Adipose tissue (tissue), 3 donors: ENCODE measurements around the gene CHAC2. TPM values are rescaled to one million over a fixed set of nuclear protein-coding genes. Genes with fewer than 3 reads are reported as not detected.
"Not testable (repeated sequence)": the region's sequence is repeated elsewhere in the genome, so short reads cannot be mapped to it uniquely, and the experiment has no call there.

Source experiments
- H3K27ac ChIP-seq: one replicate; pipeline ENCODE4 v1.5.1; 2013; ENCODE audit warnings: low read depth, low read length
- WGBS, 3 donors: extraction: QIAGEN DNeasy Blood & Tissue Kit; methylation state at CpG; one replicate each; pipeline ENCODE4 v1.1.7; 2013; 5-methylcytosine and 5-hydroxymethylcytosine counted together
- polyA plus RNA-seq, 3 donors: library from polyadenylated mRNA; stranded (reverse); fragments of 200-250 nt; gene quantifications; one replicate each; pipeline ENCODE4 v1.2.3, GENCODE V29; 2013
- donor health status: healthy with polysubstance abuse.
- donor health status: Bipolar disorder and iron deficiency.
- donor health status: healthy.

The CHAC2 gene
- polyA plus RNA-seq: 1 to 10 TPM; 1.2 to 4.3 (median 2.9) TPM

DNA sequence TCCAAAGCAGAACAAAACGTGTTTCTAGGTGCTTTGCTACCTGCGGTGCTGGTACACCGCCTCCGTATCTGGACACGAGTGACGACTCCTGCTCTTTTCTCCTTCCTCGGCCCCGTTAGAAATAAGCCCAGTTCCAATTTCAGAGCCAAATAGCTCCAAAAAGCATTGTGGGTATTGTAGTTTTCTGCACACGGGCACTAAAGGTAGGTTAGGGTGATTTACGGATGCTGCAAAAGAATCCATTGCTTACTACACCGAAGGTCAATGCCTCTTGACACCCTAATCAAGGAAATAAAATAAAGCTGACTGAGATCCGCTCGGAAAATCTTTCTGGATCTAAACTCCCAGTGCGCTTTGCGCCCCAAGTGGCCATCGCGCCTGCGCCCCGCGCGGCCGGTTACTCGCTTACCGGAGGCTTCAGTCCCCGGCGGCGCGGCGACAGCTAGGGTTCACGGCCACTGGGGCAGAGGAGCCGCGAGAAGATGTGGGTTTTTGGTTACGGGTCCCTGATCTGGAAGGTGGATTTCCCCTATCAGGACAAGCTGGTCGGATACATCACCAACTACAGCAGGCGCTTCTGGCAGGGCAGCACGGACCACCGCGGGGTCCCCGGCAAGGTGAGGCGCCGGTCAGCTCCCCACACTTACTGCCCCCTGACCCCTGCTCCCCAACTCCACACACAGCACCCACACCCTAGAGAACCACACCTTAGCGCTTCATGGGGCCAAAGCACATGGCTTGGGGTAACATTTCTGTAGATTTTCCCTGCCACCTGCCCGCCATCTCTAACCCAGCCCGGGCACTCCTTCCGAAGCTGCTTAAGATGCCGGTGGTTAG lies at the start of gene CHAC2:
TSS of gene CHAC2 (plus strand) at position 400 of the 837 bp plus-strand sequence. CDS start at position 483, 83 bp downstream.
- 0 to 1% (median 0%) methylated on average over 44 to 46 of the region's 46 CpGs for whole genome bisulfite sequencing, 3 donors
- H3K27ac ChIP-seq: no peak within 1 kb of the TSS

DNA sequence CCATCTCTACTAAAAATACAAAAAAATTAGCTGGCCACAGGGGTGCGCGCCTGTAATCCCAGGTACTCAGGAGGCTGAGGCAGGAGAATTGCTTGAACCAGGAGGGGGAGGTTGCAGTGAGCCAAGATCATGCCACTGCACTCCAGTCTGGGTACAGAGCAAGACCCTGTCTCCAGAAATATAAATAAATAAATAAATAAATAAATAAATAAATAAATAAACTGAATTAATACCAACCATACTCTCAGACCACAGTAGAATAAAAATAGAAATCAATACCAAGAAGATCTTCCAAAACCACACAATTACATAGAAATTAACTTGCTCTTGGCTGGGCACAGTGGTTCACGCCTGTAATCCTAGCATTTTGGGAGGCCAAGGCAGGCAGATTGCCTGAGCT lies 46.7 kb upstream of the CHAC2 start:
- 95 to 100% (median 97%) methylated on average over 3 of the region's 3 CpGs for WGBS, 3 donors
- not testable (repeated sequence) for H3K27ac ChIP-seq

DNA sequence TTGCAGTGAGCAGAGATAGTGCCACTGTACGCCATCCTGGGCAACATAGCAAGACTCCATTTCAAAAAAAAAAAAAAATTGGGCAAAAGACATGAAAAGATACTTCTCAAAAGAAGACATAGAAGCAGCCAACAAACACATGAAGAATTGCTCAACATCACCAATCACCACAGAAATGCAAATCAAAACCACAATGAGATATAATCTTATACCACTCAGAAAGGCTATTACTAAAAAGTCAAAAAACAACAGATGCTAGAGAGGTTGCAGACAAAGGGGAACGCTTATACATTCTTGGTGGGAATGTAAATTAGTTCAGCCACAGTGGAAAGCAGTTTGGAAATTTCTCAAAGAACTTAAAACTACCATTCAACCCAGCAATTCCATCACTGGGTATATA lies 43.1 kb upstream of the CHAC2 start:
- 80 to 96% (median 83%) methylated on average over 2 of the region's 2 CpGs for WGBS, 3 donors
- no peak overlapping the region for H3K27ac ChIP-seq

DNA sequence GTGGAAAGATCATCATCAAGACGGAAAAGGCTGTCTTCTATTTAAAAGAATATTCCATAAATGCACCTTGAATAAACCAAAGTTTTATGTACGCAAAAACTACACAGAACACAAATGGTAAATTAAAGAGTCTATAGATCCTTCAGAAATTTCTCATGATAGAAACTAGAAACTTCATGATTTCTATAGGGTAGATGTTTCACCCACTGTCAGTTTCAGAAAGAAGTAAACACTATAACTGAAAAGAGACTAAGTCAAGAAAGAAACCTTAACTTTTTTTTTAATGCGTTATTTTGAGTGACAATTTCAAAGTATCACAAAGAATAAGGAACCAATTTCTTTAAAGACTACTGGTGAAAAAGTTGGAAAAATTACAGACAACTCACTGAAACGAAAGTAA lies 41.9 kb upstream of the CHAC2 start:
- H3K27ac ChIP-seq: no peak overlapping the region
- WGBS, 3 donors: 88 to 93% (median 93%) methylated on average over 4 of the region's 4 CpGs

DNA sequence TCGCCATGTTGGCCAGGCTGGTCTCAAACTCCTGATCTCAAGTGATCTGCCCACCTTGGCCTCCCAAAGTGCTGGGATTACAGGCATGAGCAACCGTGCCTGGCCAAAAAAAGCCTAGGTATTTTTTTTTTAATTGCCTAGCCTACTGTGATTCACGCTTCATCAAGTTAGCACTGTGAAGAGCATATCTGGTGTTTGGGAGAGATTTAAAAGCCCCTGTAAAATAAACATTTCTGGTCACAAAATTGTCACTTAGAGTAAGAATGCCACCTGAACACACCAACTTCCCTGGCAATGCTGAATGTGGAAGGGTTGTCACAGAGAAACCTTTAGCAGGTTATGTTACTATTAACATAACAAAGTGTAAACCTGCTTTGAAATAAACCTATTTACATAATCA lies 39.7 kb upstream of the CHAC2 start:
- H3K27ac ChIP-seq: no peak overlapping the region
- 98 to 99% (median 98%) methylated on average over 3 of the region's 3 CpGs for WGBS, 3 donors

DNA sequence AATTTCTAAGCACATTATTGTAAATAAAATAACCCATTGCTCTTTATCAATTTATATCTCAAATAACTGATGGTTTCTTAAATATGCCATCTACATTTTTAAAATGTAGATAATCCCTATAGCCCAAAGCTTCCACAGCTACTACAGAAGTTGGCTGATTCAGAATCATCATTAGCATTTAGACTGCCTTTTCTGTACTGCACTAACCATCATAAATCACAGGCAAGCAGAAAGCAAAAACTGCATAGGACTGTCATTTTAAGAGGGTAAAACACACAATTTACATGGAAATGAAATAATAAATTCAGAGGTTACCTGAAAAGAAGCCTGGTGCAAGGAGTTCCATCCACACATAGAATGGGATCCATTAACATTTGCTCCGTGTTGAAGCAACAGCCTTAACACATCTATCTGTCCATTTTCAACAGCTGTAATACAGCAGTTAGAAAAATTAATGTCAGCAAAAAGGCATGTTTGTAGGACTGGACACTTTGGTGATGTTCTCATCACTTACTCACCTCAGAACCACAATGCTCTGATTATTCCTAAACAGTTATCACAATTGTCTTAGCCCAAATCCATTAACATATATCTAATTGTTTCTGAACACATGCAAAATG lies 38.4 kb upstream of the CHAC2 start:
- WGBS, 3 donors: 81 to 90% (median 88%) methylated on average over 1 of the region's 1 CpG
- H3K27ac ChIP-seq: no peak overlapping the region

DNA sequence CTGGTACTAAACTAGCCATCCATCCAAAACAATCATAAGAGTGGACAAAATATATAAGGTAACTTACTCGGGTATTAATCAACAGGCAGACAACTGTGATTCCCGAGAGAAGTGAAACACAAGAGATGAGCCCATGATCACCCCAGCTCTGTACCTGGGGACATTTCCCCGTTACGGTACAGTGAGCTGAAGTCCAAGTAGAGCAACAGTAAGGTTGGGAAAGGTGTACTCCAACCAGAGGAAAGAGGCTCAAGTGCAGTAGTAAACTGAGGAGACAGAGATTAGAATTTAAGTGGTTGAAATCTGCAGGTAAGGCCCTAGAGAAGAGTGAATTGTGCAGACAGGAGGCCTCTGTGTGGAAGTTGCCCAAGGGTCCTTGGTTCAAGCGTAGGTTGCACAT lies 30.5 kb upstream of the CHAC2 start:
- WGBS, 3 donors: 94 to 99% (median 98%) methylated on average over 5 of the region's 5 CpGs

DNA sequence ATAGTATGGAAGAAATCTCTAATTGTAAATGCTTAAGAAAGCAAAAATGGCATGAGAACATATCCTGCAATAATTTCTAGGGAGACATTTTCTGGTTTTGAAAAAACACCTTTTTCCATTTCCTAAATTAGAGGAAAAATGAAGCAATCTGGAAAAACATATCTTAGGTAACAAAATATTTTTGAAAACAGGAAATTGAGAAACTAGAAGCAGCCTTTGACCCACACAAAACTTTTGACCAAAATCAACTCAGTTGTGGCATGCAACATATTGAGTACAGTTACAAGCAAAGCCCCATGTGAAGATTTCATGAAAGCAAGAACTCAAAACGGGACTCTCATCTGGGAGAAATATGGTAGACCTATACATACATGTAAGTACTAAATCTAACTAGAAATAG lies 28.6 kb upstream of the CHAC2 start:
- H3K27ac ChIP-seq: no peak overlapping the region
- 60 to 82% (median 63%) methylated on average over 1 of the region's 1 CpG for WGBS, 3 donors

More for the DNA sequence above, 30.5 kb upstream of the CHAC2 start:
- H3K27ac ChIP-seq: no peak overlapping the region

DNA sequence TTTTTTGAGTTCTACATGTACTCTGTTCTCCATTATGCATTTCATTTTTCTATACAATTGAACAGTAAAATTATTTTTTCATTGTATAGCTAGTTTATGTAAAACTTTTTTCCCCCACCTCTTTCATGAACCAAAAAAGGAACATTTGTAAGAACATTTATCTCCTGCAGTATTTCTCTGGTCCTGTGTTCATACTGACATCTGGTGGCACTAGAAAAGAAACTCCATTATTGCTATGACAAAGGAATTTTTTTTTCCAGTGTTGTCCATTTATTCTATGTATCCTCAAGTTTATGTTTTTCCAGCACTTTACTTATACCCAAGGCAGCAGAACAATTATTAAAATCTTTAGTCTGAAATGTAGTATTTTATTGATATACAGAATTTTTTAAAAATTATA lies 27.4 kb upstream of the CHAC2 start:
- H3K27ac ChIP-seq: no peak overlapping the region

DNA sequence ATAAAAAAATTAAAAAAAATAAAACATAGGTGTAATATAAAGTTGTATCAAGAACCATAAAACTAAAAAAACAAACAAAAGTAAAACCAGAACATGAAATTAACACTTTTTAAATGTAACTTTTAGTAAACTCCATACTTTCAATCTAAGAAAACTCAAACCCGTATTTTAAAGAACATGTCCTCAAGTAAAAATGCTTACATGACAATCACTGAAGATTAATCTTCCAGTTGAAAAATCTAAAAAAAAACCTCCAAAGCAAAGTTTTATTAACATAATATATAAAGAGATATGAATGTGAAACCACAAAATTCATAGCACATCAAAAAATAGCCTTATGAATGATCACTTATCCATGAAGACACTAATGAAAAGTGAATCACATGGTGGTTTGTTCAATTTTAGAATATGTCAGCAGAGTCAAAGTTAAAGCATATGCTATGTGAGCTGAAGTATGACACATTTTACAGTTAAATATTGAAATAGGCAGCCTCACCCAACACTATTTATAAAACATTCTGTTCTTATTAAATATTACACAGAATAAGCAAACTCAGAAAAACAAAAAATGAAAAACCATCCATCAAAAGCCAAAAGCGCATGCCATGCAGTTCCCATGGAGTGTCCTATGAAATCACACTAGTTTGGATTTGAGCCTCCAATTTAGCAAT lies 23.1 kb upstream of the CHAC2 start:
- 77 to 85% (median 83%) methylated on average over 2 of the region's 2 CpGs for WGBS, 3 donors
- no peak overlapping the region for H3K27ac ChIP-seq

DNA sequence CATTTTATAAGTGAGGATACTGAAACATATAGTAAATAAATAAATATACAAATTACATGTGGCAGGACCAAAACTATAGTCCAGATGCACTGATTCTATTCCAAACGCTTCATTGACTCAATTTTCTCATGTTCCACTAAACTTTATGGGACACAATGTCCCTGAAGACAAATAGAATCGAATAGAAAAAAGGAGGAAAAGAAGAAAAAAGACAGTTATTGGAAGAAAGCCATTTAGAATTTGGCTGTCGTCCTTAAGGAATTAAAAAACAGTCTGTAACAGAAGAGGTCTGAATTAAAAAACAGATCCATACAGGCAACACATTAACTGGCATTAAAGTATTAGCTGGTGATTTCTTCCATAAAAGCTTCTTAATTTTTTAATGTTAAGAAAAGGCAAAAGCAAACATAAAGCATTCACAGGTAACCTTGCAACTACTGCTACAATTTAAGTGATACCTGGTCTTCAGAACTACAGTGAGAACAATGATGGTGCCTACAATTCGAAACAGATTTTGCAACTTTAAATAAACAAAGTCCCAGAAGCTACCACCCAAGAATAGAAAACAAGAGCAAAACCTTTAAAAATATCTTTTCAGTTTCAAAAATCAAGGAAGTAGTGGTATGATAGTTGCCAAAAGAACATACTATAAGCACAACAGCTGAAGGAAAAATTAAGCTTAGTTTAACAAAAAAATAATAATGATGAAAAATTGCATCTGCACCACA lies 17.4 kb upstream of the CHAC2 start:
- 57 to 80% (median 69%) methylated on average over 4 of the region's 4 CpGs for WGBS, 3 donors
- H3K27ac ChIP-seq: no peak overlapping the region

DNA sequence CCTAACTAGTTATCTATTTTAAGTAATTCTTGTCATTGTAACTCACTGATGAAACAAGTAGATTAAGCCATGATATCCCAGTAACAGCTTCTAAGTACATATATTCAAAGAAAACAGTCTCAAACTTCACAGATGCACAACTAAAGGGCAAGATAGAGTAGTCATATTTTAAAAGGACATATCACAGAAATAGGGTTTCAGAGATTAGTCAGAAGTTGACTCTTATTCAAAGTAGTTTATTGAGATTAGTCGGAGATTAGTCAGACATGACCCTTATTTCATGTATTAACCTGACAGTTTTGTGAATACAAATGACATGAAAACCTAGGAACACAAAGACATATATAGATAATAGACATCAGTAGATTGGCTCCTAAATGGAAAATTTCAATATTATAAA lies 15.9 kb upstream of the CHAC2 start:
- WGBS, 3 donors: 82 to 86% (median 83%) methylated on average over 1 of the region's 1 CpG
- H3K27ac ChIP-seq: no peak overlapping the region

DNA sequence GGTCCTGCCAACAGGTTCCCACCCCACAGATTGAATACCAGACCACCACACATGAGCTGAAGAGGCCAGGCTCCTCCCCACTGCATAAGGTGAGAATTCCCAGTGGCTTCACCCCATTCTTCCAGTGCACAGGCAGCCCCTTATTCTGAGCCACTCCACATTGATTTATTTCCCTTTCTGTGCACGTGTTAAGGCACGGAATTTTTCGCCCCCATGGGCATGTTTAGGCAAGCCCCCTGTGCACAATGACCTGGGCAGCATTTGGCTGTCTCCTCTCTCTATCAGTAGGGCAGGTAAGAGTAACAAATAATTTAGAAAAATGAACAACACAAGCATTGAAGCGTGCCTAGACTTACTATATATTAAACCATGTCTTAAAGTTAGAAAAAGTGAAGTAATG lies 15.2 kb upstream of the CHAC2 start:
- no peak overlapping the region for H3K27ac ChIP-seq
- 90 to 93% (median 91%) methylated on average over 4 of the region's 4 CpGs for WGBS, 3 donors

DNA sequence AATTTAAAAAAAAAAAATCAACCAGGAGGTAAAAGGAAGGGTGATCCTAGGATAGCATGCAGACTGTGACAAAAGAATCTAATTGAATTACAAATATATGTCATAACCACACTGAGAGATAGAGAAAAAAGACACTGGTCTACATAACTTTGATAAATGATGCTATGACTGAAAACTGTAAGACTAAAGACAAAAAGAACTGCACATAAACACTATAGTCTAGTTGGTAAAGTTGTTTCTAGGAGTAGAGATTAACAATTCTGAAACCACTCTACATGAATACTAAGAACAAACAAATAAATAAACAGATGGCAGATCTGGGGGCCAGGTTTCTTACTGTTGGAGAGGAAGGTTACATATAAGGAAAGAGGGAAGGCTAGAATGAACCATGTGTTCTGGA lies 14.6 kb upstream of the CHAC2 start:
- H3K27ac ChIP-seq: no peak overlapping the region

DNA sequence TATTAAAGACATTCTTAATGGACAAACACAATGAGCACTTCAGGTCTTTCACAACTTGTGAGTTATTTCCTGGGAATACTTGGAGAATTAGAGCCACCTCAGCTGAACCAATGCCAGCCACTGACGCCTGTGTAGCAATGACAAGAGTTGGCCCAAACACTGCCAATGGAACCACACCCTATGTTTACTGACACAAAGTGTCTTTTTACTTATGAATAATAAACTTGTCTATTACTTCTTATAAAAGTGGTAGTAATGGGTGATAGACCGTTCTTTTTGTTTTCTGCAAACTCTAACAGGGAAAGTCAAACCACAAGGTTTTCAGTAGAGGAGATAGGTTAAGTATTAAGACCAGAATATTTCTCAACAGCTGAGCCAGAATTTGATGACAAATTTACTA lies 12.5 kb upstream of the CHAC2 start:
- 59 to 72% (median 65%) methylated on average over 2 of the region's 2 CpGs for WGBS, 3 donors

DNA sequence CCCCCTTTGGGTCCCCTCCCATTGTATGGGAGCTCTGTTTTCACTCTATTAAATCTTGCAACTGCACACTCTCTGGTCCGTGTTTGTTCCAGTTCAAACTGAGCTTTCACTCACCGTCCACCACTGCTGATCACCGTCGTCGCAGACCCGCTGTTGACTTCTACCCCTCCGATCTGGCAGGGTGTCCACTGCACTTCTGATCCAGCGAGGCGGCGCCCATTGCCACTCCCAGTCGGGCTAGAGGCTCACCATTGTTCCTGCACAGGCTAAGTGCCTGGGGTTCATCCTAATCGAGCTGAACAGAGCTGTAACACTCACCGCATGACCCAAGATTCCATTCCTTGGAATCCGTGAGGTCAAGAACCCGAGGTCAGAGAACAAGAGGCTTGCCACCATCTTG lies 11.0 kb upstream of the CHAC2 start:
- WGBS, 3 donors: 97 to 98% (median 97%) methylated on average over 15 of the region's 15 CpGs
- H3K27ac ChIP-seq: no peak overlapping the region

More for the DNA sequence above, 12.5 kb upstream of the CHAC2 start:
- no peak overlapping the region for H3K27ac ChIP-seq

DNA sequence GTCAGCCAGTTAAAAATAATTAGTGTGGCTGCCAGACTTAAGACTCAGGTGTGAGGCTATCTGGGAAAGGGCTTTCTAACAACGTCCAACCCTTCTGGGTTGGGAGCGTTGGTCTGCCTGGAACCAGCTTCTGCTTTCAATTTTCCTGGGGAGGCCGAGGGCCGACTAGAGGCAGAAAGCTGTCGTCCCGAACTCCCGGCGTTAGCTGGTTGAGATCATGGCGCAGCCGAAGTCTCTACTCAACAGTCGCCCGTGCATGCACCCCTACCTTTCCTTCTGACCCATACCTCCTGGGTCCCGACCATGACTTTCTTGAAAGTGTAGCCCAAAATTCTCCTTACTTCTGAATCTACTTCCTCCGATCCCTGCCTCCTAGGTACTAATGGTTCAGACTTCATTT lies 10.4 kb upstream of the CHAC2 start:
- WGBS, 3 donors: 98 to 99% (median 99%) methylated on average over 14 of the region's 14 CpGs
- H3K27ac ChIP-seq: not testable (repeated sequence)

DNA sequence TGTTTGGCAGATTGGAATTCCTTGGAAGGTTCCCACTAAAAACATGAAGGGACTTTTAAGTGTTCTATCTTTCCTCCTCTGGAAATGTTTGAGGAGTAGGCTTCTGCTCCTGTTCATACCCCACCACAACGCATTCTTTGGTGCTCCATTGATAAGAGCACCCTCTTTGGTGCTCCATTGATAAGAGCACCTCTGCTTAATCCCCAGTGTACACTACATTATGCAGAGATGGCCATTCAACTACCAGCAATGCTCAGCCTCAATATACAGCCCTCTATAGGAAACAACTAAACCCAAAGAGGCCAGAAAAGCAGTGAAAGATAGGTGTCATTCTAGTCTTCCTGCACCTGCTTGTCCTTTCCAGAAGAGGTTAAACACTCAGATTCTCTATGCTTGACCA lies 1.8 kb upstream of the CHAC2 start:
- H3K27ac ChIP-seq: no peak overlapping the region
- WGBS, 3 donors: 84 to 98% (median 89%) methylated on average over 1 of the region's 1 CpG

DNA sequence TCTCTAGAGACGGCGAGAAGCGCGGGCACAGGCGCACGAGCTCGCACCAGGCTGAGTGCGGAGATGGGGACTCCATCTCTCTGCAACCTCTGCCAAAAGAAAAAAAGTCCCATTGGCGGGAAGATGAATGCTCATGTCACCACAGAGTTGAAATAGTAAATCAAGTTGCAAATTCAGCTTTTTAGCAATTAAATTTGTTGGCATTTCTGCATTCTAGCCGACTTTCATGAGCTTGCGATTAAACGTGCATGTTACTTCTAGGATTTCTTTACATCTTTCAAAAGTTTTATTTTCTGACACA lies 588 bp downstream of the CHAC2 start:
- 0 to 2% (median 1%) methylated on average over 12 of the region's 12 CpGs for WGBS, 3 donors

More for the DNA sequence above, 588 bp downstream of the CHAC2 start:
- no peak overlapping the region for H3K27ac ChIP-seq
